ENCODE results near the gene SMAD7.

GRCh38 chr18:48956356-48956755 lies 5.6 kb upstream of the SMAD7 start:
- TF ChIP-seq CTCF (IDR thresholded peaks at IDR 0.05) (no peak), POLR2AphosphoS5 (IDR thresholded peaks at IDR 0.05) (peak; percentile 84), POLR2A (IDR thresholded peaks at IDR 0.05) (no peak)
